Measurements from ENCODE around the gene SLC2A1. TPM values are rescaled to one million over a fixed set of nuclear protein-coding genes. Genes with fewer than 3 reads are reported as not detected.

The SLC2A1 gene
- polyA plus RNA-seq, 1 donor (not counting 4 experiments of a cell fraction or from before 2014, with no cell fraction given), result 689 TPM

DNA sequence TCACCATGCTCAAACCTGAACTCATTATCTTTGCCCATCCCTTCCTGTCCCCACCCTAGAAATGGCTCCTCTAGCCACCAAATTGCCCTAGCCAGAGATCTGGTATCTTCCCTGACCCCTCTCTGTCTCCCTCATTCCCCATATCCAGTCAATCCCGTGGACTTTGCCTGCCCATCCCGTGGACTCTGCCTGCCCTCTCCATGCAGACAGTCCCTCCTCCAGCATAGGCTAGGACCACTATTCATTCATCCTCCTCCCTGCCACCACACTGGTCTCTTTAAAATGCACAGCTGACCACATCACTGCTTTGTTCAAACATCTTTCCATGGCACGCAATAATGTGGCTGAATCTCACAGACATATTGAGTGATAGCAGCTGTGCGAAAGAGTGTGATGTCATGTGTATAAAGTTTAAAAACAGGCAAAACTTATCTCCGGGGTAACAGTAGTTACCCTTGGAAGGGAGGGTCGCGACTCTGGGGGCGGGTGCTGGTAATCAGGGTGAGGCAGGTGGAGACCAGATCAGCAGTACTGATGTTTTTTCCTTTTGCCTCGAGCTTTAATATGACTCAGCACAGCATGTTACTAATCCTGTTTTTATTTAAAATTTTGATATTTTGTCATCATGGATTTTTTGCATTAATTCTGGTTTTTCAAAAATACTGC lies 4.8 kb upstream of the SLC2A1 start:
- Histone ChIP-seq H3K4me3 (ENCODE audit: control insufficient read depth in 2 of 3, extremely low read depth in 1 of 3, insufficient read depth in 2 of 3, low read depth in 1 of 3, low read length in 3 of 3) (peak overlapping the region in 2 of 3 experiments; percentile 9 to 39), H4K20me1 (ENCODE audit: control insufficient read depth, extremely low read depth, insufficient read depth, low read length) (no peaks in the 10 kb centered on the region), H3K4me1 (ENCODE audit: control insufficient read depth, extremely low read depth, insufficient read depth, low read length) (peaks cover 62% of the 10 kb centered on the region), H3K79me2 (ENCODE audit: control insufficient read depth, insufficient read depth, low read length) (peaks cover 9% of the 10 kb centered on the region), H2AFZ (ENCODE audit: control insufficient read depth, low read length) (no peak overlapping the region), H3K9me1 (ENCODE audit: control insufficient read depth, extremely low read depth, insufficient read depth, low read length) (no peaks in the 10 kb centered on the region), H3K36me3 (ENCODE audit: control insufficient read depth in 2 of 2, extremely low read depth in 1 of 2, insufficient read depth in 2 of 2, low read length in 2 of 2) (no peaks in the 10 kb centered on the region), H3K9me3 (ENCODE audit: control insufficient read depth, low read depth, low read length) (no peaks in the 10 kb centered on the region), H3K27me3 (ENCODE audit: control insufficient read depth, extremely low read depth, insufficient read depth, low read length) (no peaks in the 10 kb centered on the region), H3K27ac (ENCODE audit: control insufficient read depth, insufficient read depth, low read length) (peak overlapping the region; percentile 57), H3K4me2 (ENCODE audit: control insufficient read depth, extremely low read depth, insufficient read depth, low read depth, low read length) (peak overlapping the region; percentile 80), H3K9ac (ENCODE audit: control insufficient read depth, extremely low read depth, insufficient read depth, low read length) (peak overlapping the region; percentile 60)
- dilution Hi-C loops (cut with MboI; ENCODE audit: extremely low pct_ligation_motif_present, low sequenced_read_pairs), result no loop called here
- DNase-seq (ENCODE audit: low read depth, low spot score), result no peak
- peak; percentile 53 for FAIRE-seq
- TF ChIP-seq, protein P1, sequence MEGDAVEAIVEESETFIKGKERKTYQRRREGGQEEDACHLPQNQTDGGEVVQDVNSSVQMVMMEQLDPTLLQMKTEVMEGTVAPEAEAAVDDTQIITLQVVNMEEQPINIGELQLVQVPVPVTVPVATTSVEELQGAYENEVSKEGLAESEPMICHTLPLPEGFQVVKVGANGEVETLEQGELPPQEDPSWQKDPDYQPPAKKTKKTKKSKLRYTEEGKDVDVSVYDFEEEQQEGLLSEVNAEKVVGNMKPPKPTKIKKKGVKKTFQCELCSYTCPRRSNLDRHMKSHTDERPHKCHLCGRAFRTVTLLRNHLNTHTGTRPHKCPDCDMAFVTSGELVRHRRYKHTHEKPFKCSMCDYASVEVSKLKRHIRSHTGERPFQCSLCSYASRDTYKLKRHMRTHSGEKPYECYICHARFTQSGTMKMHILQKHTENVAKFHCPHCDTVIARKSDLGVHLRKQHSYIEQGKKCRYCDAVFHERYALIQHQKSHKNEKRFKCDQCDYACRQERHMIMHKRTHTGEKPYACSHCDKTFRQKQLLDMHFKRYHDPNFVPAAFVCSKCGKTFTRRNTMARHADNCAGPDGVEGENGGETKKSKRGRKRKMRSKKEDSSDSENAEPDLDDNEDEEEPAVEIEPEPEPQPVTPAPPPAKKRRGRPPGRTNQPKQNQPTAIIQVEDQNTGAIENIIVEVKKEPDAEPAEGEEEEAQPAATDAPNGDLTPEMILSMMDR (optimal IDR thresholded peaks at IDR 0.05 in 1 of 3, IDR thresholded peaks at IDR 0.05 in 1 of 3, conservative IDR thresholded peaks at IDR 0.05 in 1 of 3; ENCODE audit: extremely low read depth in 1 of 3, insufficient read depth in 2 of 3, low read length in 3 of 3), result no peak
- no peak for TF ChIP-seq EZH2 (IDR thresholded peaks at IDR 0.05; ENCODE audit: low read length)

DNA sequence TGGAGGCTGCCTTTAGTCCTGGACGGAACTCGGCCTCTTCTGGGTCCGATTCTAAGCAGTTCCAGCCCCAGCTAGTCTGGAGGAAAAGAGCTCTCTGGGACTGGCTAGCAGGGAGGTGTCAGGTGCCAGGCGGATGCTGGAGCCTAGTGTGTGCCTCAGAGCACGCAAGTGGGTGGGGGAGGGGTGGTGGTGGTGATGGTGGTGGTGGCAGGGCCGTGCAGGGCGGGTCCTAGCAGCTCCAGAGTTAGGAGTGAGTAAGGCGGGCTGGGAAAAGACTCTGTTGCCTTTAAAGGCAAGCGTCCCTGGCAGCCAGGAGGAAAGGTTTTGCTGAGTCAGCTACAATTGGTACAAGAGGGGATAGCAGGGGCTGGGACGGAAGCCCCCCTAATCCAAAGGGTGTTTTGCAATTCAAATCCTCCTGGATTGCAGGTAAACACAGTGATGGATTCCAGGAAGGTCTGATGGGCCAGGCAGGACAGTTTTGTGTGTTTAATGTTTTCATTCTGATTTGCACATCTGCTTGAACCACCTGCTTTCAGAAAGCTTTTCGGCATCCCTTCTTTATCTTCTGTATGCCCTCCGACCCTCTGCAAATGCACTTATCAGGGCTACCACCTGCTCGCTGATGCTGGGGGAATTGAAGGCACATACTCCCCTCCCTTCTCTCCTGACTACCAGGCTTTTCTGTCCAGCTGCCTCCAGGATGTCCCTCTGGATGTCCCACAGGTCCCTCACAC lies 4.1 kb upstream of the SLC2A1 start:
- H3K4me3 ChIP-seq (ENCODE audit: control insufficient read depth in 2 of 3, extremely low read depth in 1 of 3, insufficient read depth in 2 of 3, low read depth in 1 of 3, low read length in 3 of 3), result peak overlapping the region in 2 of 3 experiments; percentile 9 to 39

More for the DNA sequence above, 4.1 kb upstream of the SLC2A1 start:
- FAIRE-seq, result no peak
- peak overlapping the region; percentile 60 for H3K9ac ChIP-seq (ENCODE audit: control insufficient read depth, extremely low read depth, insufficient read depth, low read length)
- H3K27ac ChIP-seq (ENCODE audit: control insufficient read depth, insufficient read depth, low read length), result peak overlapping the region; percentile 57
- H3K27me3 ChIP-seq (ENCODE audit: control insufficient read depth, extremely low read depth, insufficient read depth, low read length), result no peaks in the 10 kb centered on the region
- H3K79me2 ChIP-seq (ENCODE audit: control insufficient read depth, insufficient read depth, low read length), result peaks cover 16% of the 10 kb centered on the region
- H3K9me3 ChIP-seq (ENCODE audit: control insufficient read depth, low read depth, low read length), result no peaks in the 10 kb centered on the region
- no peak for DNase-seq (ENCODE audit: low read depth, low spot score)
- dilution Hi-C loops (cut with MboI; ENCODE audit: extremely low pct_ligation_motif_present, low sequenced_read_pairs), result no loop called here
- H3K4me2 ChIP-seq (ENCODE audit: control insufficient read depth, extremely low read depth, insufficient read depth, low read depth, low read length), result peak overlapping the region; percentile 80
- no peak overlapping the region for H2AFZ ChIP-seq (ENCODE audit: control insufficient read depth, low read length)
- H3K36me3 ChIP-seq (ENCODE audit: control insufficient read depth in 2 of 2, extremely low read depth in 1 of 2, insufficient read depth in 2 of 2, low read length in 2 of 2), result no peaks in the 10 kb centered on the region
- no peaks in the 10 kb centered on the region for H3K9me1 ChIP-seq (ENCODE audit: control insufficient read depth, extremely low read depth, insufficient read depth, low read length)
- peaks cover 2% of the 10 kb centered on the region for H4K20me1 ChIP-seq (ENCODE audit: control insufficient read depth, extremely low read depth, insufficient read depth, low read length)
- TF ChIP-seq, protein P1 (optimal IDR thresholded peaks at IDR 0.05 in 1 of 3, IDR thresholded peaks at IDR 0.05 in 1 of 3, conservative IDR thresholded peaks at IDR 0.05 in 1 of 3; ENCODE audit: extremely low read depth in 1 of 3, insufficient read depth in 2 of 3, low read length in 3 of 3), result no peak
- no peak for TF ChIP-seq EZH2 (IDR thresholded peaks at IDR 0.05; ENCODE audit: low read length)
- H3K4me1 ChIP-seq (ENCODE audit: control insufficient read depth, extremely low read depth, insufficient read depth, low read length), result peaks cover 58% of the 10 kb centered on the region
